HTERT RPE-1 (cell line): ENCODE results near the gene FKBP8.

ENCODE experiments used
- in situ Hi-C: fragments of 300-500 bp; cut with MboI; formaldehyde crosslinking; loops from 4 replicates; pipeline ENCODE4 v1.14.3; 2020; ENCODE audit warnings: low sequenced_read_pairs

Gene FKBP8

DNA sequence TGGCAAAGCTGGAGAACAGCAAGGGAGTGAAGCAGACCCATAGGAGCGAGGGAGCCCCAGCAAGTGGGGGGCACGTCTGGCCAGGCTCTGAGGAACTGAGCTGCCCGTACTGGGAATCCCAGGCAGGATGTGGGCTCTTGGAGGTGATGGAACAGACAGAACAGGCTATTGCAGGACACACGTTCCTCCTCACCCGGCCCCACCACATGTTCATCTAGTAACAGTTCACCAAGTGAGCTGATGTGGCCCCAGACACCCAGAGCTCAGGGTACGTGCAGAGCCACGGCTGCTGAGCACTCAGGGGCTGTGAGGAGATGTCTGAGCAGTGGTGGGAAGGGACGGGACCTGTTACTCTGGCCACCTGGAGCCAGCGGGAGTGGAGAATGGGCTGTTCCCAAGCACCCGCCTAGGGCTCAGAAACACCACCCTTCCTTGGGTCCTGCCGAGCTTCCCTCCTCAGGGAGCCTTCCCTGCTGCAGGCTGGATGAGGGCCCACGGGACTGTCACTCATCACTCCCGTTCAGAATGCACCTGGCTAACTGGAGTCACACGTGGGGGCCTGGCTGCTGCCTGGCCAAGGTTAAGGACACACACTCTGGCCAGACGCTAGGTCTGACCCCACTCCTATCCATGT lies 39.9 kb downstream of the FKBP8 start:
- in situ Hi-C loops, result no loop called here

DNA sequence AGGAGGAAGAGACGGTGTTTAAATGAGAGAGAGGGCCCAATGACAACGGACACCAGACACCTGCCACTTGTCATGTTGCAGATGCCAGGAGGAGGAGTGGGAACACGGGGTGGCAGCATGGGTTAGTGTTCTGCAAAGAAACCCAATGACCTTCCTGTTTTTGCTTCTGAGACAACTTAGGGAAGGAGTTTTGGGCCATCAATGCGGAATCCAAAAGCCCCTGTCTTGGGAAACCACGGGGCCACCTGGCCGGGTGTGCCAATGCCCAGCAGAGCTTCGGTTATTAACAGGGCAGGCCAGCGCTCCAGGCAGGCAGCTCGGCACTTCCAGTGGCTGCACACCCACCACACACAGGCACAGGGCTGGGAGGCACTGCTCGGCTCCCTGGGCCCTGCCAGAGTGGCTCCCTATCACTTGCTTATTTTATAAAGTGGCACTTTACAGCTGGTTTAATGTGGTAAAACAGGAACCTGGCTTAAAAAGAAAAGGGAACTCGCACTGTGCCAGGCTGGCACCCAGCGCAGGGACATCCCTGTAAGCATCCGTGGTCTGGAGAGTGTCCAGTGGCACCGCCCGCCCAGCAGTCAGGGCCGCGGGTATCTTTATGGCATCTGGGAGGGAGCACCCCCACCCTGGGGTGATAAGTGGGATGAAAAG lies 40.6 kb downstream of the FKBP8 start:
- in situ Hi-C loops, result no loop called here

DNA sequence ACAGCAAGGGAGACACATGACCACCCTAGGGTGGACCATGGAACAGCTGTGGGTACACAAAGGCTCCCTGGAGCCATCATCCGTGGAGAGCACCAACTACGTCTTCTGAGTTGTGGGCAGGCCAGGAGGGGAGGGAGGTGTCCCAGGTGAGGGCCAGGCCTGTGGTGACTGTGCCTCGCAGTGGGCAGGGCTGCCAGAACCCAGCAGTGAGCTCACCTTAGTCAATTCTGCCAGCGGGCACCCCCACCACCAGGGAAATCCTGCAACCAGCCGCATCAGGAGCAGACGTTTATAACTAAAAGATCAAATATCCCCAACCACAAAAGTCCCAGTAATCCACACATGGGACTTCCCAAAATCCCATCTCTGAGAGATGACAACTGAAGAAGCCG lies 41.1 kb downstream of the FKBP8 start:
- in situ Hi-C loops, result no loop called here

DNA sequence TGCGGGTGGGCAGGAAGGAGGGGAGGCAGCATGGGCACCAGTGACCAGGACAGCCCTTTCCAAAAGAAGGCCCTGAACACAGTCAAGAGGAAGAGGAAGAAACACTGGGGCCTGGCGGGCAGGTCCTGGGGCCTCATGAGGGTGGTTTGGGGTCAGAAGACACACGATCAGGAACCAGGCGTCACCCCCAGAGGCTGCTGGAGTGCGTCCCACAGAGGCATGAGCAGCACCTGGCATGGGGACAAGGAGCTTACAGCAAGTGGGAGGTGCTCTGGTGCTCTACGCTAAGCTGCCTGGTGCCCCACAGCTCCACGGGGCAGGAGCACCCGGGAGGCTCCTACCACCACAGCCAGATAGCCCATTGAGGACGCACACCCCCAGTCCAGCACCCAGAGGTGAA lies 41.5 kb downstream of the FKBP8 start:
- in situ Hi-C loops, result no loop called here

DNA sequence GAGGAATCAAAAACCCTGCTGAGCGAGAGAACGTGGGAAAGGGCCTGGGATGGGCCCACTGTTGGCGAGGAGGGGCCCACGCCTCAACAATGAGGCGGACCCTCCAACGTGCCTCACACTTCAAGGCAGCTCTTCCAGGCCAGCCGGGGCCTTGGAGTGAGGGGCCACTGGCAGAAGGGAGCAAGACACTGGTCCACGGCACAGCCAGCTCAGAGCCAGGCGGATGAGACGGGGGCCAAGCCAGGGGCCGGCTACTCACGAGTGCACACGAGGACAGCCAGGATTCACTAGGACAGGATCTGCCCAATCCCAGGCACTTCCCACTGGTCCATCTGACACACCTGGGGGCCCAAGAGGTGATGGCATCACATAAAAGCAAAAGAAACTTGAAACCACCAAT lies 42.0 kb downstream of the FKBP8 start:
- in situ Hi-C loops, result no loop called here

DNA sequence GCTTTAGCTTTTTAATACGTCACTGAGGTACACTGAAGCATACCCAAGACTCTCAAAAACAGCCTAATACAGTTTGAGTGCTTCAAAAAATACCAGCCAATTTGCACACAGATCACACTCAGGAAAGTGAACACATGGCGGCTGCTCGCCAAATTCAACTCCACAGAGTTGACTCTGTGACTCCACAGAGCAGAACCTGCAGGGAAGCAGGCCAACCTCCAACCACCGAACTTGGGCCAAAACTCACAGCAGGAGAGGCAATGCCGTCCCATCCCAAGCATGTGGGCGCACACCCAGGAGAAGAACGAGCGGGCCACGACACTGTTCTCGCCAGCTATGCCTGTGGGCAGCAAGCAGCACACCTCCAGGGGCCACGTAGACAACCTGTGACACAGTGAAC lies 42.6 kb downstream of the FKBP8 start:
- in situ Hi-C loops, result no loop called here

DNA sequence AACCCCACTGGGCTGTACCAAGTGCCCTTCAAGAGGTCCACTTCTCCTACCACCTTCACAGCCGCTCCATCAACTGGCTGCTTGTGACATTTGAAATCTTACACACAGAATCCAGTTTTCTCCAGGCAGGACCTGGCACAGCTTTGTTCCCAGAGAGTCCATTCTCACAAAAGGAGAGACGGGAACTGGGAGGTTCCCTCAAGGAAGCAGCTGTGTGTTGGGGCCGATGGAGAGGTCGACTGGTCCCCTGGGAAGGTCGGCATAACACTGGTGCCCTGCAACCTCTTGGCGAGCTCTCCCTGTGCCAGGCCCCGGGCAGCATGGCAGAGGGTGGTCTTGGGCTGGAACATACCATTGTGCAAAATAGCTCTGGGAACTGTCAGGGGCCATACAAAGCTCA lies 43.0 kb downstream of the FKBP8 start:
- in situ Hi-C loops, result no loop called here

DNA sequence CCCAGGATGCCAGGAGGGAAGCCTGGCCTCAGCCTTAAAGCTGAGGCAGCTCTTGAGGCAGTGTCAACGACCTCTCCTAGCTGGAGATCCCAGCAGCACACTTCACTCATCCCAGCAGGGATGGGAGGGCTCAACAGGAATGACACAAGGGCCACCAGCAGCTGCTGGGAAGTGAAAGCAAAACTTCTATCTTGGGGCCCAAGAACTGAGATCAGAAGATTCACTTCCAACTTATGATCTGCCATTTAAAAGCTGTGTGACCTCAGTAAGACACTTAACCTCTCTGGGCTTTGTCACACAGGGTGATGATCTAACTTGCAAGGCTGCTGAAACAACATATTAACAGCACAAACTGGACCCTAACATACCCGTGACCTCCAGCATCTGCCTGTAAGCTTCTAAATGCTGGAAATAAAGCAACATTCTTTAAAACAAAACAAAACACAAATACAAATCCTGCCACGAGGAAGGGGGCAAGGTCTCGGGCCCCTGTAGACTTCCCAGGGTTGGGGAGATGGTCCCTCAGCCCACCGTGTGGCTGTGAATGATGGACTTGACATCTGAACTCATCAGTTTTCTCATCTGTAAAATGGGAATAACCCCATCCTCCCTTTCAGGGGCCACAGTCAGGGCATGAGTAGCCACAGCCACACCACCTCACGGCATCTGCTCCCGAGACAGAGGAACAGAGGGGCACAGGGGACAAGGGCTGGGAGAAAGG lies 44.2 kb downstream of the FKBP8 start:
- in situ Hi-C loops, result no loop called here

DNA sequence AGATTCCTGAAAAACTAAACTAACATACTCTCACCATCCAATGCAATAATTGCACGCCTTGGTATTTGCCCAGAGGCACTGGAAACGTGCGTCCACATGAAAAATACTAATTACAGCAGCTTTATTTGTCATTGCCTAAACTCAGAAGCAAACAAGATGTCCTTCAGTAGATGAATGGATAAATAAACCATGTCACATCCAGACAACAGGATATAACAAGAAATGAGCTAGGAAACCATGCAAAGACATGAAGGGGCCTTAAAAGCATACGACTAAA lies 46.5 kb downstream of the FKBP8 start:
- in situ Hi-C loops, result no loop called here

DNA sequence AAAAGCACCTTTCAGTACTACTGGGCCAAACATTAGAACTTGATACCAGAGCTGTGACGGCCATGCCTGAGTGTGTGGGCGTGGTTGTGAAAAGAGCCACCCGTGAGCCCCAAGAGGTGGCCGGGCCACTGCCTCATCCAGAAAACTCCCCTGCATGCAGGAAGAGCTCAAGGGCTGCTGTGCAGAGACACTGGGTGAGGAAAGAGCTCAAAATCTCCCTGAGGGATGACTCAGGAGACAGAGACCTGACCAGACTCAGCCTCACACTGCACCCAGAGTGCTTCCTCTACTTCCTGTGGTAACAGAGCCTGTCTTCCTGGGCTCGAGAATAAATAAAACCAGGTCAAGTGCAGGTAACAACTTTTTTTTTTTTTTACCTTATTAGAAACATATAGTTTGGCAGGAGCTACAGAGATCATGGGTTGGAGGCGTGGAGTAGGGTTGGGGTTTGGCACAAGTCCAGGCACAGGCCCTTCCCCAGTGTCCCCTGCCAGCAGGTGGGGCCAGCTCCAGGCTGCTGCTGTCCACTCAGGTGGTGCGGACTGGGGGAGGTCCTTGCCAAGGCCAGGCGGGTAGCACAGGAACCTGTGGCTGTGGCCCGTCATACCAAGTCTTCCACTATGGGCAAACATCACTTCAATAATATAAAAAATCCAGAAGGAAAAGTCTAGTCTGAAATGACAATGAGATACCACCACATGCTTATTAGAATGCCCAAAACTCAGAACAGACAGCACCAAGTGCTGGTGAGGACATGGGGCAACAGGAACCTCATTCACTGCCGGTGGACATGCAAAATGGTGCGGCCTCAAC lies 47.0 kb downstream of the FKBP8 start:
- in situ Hi-C loops, result no loop called here

DNA sequence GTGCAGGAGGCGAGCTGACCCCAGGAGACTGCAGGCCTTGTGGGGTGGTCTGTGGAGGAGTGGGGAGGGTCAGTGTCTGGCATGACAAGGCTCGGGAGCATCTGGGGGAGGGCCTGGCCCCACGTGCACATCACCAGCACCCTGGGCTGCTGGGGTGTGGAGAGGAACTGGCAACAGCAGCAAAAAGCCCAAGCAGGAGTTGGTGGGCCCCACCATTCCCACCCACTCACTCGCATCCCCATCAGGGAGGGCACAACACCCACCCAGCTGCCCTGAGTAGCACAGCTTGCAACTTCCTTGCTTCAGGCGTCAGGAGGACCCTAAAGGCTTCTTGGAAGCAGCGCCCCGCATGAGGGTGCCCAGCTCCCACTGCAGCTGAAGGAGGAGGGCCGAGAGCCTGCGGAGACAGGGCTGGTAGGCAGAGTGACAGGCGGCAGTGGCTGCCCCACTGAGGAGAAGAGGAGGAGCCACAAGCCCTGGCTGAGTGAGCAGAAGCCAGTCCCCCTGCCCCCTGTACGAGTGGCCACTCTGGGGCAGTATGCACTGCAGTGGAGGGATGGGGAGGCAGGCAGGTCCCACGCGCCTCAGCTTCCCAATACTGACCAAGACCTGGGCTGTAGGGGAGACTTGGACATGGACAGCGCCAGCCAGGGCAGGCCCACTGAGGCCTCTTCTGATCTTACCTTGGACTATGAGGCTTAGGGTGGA lies 48.0 kb downstream of the FKBP8 start:
- in situ Hi-C loops, result no loop called here

DNA sequence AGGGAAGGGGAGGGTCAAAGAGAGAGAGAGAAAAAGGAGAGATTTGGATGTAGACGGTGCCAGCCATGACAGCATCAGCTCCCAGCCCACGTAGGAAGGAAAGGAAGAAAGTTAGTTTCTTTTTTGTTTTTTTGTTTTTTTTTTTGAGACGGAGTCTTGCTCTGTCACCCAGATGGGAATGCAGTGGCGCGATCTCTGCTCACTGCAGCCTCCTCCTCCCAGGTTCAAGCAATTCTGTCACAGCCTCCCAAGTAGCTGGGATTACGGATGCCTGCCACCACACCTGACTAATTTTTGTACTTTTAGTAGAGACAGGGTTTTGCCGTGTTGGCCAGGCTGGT lies 49.1 kb downstream of the FKBP8 start:
- in situ Hi-C loops, result no loop called here

DNA sequence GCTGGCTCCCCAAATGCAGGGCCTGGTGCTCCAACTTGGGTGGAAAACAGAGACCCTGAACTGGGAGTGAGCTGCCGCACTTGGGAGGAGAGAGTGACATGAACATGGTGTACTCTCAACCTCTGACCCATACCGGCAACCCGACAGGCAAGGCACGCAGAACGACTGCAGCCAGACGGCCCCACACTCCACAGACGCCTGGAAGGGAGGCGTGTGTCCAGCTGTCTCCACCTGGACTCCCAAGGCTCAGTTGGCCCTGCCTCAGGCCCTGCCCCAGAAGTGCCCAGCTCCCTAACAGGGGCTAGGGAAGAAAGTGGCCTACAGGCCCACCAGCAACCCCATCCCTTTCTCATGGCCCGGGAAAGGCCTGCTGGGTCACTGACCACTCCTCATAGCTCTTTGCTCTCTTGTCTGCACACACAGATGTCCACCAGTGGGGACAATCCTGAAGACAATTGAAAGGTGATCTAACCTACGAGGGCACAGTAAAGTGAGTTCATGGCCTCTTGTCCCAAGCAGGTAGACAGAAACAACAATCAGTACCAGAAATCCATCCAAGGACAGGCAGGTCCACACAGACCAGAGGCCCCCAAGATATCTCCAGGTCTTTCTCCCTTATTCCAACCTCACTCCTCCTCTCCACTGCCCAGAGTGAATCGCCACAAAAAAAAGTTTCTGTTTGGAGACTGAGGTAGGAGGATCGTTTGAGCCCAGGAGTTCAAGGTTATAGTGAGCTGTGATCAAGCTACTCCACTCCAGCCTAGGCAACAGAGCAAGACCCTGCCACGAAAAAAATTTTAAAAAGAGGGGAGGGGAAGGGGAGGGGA lies 49.7 kb downstream of the FKBP8 start:
- in situ Hi-C loops, result no loop called here

DNA sequence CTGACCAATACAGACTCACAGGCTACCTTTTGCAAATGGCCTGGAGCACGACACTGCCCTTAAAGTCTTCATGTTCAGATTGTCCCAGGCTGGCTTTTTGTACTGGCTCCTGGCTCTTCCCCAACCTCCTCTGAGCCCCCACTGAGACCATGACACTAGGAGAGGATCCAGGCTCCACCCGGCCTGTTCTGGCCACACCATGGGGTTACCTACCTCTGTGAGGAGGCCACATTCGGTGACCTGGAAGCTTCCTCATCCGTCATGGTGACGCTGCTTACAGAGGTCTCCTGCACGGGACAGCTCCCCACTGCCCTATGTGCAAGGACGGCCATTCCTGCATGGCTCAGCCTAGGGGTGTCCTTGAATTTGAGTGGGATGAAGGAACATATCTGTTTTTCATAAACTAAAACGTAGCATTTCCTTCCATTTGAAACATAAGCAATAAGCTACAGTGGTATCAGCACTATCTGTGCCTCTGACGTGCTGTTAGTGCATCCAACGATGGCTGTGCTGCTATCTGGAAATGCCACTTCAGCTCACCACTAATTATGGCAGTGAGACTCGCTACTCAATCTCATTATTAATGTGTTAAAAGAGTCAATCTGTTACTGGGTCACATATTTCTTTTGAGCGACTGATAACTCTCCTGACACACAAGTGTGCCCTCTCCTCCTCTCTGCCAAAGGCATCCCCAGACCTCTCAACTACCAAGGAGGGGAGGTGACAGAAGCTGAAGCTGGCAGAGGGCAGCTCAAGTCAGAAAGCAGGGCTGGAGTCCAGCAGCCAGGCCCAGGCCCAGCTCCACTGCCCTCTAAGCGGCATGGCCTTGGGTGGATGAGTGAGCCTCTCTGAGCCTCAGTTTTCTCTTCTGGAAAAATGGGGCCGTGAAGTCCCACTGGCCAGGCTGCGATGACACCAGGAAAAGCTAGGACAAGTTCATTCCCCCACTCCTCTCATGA lies 51.1 kb downstream of the FKBP8 start:
- in situ Hi-C loops, result no loop called here

DNA sequence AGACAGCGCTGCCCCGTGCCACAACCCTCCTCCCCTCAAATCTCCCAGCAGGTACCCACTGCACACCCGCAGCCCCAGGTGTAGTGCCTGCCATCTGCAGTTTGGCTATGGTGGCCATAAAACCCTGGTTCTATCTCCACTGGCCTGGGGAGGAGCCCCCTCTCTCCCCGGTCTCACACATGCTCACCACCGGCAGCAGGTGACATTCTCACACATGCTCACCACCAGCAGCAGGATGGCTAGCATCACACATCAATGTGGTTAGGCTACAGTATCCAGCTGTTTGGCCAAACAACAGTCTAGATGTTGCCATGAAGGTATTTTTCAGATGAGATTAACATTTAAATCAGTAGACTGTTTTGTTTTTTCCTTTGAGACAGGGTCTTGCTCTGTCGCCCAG lies 52.6 kb downstream of the FKBP8 start:
- in situ Hi-C loops, result no loop called here

DNA sequence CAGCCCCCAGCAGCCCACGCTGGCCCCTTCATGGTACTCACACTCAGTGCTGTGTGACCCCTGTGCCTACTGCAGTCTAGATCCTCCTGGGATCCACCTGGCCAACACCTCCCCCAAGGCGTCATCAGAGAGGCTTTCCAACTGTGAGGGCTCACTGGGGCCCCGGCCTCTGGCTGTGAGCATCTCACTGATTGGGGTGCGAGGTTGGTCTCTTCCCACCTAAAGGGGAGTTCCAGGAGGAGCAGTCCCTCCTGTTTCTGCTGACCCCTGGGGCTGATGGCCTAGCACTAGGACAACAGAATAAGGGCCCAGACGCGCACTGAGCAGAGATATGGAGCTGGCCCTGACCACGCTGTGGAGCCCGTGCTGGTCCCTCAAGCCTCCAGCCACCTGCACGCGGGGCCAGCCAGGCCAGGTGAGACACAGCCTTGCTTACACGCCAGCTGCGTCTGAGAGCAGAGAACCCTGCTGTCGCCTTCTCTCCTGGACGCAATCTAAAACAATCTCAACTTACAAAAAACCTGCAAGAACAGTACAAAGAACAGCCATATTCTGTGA lies 53.7 kb downstream of the FKBP8 start:
- in situ Hi-C loops, result no loop called here

DNA sequence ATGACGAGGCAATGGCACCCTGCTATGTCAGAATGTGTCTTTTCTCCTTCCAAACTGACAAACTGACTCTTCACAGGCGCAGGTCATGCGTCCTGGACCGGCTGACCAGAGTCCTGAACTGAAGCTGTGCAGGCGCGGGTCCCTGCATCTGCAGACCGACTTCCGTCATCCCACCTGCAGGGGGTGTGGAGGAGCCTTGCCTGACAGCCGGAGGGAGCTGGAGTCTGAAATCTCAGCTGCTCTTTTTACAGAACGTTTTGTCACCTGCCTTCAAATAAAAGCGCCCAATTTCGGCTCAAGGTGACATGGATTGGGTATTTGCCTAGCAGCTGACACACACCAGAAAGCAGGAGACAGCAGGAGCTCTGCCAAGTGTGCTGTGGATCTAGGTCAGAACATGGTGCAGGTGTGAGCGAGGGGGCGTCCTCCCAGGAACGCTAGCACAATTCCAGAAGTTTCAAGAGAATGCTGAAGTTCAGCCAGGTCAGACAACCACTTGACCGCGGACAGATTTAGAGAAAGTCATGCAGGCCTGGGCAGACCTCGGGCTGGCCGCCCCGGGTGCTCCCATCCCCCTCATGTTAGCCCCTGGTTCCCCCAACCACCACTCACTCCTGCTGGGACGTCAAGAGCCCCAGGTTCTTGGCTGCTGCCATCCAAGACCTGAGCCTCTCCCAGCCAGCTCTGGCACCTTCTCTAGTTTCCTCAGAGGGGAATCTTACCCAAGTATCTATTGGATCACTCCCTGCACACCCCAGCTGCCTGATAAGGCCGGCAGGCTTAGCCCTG lies 54.3 kb downstream of the FKBP8 start:
- in situ Hi-C loops, result no loop called here

DNA sequence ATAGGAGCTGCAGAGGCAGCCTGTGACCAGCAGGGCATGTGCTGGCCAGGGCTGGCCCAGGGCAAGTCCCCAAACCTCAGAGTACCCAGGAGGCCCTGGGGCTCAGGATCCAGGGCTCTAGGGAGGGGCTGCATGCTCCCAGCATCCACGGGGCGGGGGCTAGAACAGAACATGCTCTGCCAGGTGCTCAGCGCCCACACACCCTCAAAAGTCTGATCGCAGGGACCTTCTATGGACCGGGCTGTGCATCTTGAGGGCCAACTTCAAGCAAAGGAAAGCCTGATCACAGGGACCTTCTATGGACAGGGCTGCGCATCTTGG lies 55.0 kb downstream of the FKBP8 start:
- in situ Hi-C loops, result no loop called here
